ENCODE results near the gene PPP1R1B.
"Not testable (repeated sequence)": the region's sequence is repeated elsewhere in the genome, so short reads cannot be mapped to it uniquely, and the experiment has no call there.

PPP1R1B gene

GRCh38 chr17:39626171-39627046, at the start of gene PPP1R1B:
Gene PPP1R1B, plus strand, starts transcription at chr17:39626952. Its CDS starts 441 bp downstream, at chr17:39627393.
- no peak for FAIRE-seq

- FAIRE-seq, result no peak
These were observed 48.5 kb upstream of the PPP1R1B start for GRCh38 chr17:39578272-39578671.

DNA sequence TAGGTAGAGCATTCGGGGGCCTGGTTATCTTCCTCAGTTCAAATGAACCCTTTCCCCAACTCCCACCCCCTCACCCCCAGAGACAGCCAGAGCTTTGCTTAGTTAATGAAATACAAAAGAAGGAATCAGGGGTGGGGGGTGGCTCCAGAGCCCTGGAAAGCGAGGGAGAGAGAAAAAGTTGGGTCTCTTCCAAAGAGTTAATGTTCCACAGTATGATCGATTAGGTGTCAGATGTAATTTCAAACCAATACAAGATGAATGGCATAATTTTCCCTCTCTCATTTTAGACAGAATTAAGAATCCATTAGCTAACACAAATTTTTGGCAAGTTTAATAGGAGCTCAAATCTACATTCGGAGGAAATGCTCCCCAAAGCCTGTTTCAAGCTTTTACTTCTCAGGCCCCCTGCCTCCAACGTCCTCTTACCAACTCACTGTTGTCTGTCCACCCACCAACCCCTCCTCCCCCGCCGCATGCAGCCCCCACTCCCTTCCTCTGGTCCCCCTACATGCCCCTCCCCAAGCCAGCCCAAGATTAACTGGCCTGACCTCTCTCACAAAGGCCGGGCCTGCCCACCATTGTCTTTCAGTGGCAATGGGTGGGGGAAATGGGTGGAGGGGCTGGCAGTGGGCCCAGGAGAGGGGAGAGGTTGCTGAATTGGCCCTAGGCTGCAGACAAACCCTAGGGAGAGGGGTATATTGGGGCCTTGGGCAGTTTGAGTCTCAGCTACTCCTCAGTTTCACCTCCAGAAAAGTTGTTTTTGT, 47.3 kb upstream of the PPP1R1B start:
- no peak for FAIRE-seq

- FAIRE-seq, result no peak
These were observed 46.7 kb upstream of the PPP1R1B start for GRCh38 chr17:39580082-39580468.

DNA sequence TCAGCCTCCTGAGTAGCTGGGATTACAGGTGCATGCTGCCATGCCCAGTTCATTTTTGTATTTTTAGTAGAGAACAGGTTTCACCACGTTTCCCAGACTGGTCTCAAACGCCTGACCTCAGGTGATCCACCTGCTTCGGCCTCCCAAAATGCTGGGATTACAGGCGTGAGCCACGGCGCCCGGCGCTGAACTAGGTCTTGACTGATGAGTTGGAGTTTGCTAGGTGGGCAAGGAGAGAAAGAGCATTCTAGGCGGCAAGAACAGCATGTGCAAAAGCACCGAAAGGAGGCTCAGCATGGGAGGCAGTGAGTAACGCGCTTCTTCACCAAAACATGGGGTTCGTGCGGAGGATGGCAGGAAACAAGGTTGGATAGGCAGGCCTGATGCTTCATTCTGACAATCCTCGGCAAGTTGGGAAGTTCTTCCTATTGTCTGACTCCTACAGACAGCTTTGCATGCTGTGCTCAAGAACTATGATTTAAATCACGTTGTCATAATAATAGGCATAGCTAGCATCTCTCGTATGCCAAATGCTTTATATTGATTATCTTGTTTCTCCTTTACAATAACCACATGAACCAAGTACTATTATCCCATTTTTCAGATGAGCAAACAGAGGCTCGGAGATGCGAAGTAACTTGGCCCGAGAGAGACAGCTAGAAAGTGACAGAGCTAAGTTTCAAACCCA, 45.5 kb upstream of the PPP1R1B start:
- FAIRE-seq, result no peak

GRCh38 chr17:39581759-39582085, 45.0 kb upstream of the PPP1R1B start:
- no peak for FAIRE-seq

- no peak for FAIRE-seq
These were observed 44.1 kb upstream of the PPP1R1B start for GRCh38 chr17:39582658-39583057.

- FAIRE-seq, result not testable (repeated sequence)
These were observed 36.6 kb upstream of the PPP1R1B start for GRCh38 chr17:39590180-39590579.

GRCh38 chr17:39591958-39592954, 34.5 kb upstream of the PPP1R1B start:
- FAIRE-seq, result no peak

DNA sequence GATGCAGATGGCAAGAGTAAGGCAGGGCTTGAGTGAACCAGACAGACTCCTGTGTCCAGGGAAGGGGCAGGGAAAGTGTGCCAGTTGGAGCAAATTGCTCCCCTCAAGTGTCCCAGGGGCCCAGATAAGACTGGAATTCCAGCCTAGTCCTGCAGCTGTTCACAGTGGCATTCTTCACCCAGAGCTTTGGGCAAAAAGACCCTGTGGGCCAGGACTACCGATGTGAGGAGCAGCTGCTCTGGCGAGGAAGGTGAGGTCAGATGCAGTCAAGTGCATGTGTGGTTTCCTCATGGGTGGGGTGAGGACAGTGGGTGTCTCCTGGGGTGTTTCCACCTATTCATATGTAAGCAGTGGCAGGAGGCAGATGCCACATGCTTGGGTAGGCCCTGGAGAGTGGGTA, 33.4 kb upstream of the PPP1R1B start:
- FAIRE-seq, result no peak

DNA sequence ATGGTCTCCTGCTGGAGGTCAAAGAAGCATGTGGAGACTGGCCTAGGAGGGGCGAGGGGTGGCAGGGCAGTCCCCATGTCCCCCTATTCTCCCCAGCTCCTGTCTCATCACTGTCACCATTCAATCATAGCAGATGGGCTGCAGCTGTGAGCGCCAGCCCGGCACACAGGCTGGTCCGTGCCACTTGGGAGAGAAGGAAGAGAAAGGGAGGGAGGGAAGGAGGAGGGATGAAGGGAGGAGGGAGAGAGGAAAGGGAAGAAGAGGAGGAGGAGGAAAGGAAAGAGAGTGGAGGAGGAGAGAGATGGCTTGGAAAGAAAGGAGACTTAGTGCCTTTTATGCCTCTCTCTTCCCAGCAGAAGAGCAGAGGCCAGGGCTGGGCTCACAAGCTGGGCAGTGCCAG, 31.5 kb upstream of the PPP1R1B start:
- FAIRE-seq, result no peak

- no peak for FAIRE-seq
These were observed 30.7 kb upstream of the PPP1R1B start for GRCh38 chr17:39595928-39596510.

DNA sequence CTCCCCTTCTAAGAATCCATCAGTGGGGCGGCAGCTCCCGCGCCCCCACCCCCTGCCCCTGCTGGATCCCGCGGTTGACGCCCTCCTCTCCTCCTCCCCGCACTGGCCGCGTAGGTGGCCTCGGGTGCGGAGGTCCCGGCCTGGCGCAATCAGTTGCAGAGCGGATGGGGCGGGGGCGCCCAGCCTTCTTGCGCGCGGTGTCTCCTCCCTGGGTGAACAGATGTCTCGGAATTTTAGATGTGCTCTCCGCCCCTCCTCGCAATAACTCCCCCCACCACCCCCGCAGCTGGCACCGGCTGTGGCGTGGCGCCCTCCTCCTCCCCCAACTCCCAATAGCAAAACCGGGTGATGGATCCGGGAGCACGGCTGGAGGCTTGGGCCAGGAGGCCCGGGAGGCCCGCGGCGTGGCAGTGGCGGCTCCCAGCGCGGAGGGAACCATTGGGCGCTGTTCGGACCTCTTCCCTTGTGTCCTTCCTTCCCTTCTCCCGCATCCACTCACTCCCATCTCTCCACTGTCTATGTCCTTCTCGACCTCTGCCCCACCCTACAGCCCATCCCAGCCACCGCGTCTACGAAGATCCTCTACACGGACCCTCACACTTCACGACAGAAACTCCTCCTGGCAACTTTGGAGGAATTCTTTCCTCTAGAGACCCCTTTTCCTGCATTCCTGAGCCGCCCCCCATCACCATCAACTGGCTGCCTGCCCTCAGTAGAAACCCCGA, 30.0 kb upstream of the PPP1R1B start:
- no peak for FAIRE-seq

DNA sequence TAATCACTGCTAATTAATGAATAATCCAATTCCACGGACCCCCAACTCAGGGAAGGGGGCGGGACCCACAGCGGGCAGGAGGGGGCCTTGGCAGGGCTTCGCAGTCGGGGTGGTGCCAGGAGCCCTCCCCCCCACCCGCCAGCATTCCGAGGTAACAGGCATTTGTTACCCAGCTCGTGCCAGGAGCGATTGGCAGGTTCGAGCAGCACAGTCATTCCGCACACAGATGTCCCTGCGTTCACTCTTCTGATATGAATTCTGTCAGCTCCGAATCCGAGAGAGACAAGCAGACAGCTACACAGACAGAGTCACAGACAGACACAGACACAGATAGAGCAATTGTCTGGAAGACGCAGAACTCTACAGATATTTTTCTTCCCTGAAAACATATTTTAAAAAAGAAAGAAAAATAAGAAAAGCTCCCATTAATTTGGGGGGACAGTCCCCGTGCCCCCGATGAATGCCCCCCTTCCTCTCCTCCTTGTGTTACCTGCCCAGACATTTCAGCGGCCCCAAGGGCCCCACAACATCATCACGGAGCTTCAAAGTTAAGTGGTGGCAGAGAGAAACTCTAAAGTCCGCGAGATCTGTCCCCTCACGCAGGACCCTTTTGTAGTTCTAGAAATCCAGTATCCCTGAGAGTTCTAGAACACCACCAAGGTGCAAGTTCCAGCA, 29.2 kb upstream of the PPP1R1B start:
- FAIRE-seq, result no peak

GRCh38 chr17:39598047-39598481, 28.7 kb upstream of the PPP1R1B start:
- FAIRE-seq, result no peak

DNA sequence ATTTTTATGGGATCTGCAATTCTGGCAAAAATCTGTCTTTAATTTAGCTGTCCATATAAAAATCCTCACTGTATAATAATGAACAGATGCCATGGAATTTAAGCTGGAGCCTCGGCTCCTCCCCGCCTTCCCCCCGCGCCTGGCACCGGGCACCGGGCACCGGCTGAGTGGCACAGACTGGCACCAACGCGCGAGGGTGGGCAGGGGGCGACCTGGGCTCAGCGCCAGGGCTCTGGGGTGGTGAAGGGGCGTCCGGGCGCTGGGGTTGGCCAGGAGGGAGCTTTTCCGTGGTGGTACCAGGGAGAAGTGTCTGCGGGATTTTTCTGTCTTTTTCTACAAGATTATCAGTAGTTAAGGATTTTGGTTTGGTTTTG, 28.1 kb upstream of the PPP1R1B start:
- no peak for FAIRE-seq

DNA sequence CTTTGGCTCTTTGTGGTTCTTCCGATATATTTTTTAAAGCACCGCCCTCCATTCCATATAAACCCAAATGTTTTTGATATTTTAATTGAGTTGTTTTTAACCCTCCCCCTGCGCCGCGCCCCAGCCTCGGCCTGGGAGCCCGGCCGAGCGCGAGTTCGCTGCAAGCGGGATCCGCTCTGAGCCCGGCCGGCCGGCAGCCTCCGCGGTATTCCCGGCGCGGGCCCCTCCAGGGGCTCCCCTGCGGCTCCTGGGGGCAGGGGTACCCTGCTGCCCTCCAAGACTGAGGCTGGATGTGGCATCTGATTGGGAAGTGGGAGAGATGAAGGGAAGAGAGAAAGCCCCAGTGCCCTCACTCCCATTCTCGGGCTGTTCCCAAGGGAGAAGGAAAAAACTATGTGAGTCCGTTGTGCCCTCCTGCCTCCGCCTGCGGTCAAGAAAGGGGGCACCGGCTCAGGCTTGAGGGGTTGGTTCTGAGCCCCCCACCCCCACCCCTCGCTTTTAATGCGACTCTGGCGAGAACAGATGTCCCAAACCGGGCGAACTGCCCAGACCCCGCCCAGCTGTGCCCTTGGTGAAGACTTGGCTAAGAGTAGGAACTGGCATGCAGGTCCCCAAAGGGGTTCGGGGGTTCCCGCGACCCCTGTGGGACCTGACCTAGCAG, 27.6 kb upstream of the PPP1R1B start:
- no peak for FAIRE-seq

- no peak for FAIRE-seq
These were observed 27.0 kb upstream of the PPP1R1B start for GRCh38 chr17:39599665-39600231.

DNA sequence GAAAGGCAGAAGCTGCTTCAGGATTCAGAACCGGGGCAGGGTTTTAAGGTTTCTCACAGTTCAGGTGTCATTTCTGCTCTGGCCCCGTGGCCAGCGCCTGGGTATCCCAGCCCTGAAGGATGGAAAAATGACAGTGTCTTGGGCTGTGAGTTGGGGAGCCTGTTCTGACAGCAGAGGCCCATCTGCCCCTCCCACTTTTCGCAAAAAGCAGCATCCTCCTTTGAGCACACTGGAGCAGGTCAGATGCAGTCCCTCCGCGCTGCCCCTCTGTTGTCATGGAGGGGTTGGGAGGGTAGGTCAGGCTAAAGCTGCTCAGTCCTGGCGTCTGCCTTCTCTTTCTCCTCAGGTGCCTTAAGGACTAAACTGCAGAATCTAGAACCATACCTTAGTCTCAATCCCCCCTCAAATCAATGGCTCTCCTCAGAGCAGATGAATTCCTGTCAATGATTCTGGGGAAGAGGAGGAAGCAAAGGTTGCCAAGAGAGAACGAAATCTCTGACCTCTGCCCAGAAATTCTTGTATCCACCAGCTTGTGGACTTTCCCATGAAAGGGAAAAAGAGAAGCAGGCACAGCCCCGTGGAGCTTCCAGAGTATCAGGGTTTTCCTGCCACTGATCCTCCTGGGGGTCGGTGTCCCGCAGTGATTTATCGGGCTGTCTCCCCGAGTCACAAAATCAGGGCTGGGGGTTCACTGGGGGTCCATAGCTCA, 26.3 kb upstream of the PPP1R1B start:
- no peak for FAIRE-seq
